Measurements from ENCODE around the gene PRCC.
"Not testable (repeated sequence)": the region's sequence is repeated elsewhere in the genome, so short reads cannot be mapped to it uniquely, and the experiment has no call there.

PRCC gene

DNA sequence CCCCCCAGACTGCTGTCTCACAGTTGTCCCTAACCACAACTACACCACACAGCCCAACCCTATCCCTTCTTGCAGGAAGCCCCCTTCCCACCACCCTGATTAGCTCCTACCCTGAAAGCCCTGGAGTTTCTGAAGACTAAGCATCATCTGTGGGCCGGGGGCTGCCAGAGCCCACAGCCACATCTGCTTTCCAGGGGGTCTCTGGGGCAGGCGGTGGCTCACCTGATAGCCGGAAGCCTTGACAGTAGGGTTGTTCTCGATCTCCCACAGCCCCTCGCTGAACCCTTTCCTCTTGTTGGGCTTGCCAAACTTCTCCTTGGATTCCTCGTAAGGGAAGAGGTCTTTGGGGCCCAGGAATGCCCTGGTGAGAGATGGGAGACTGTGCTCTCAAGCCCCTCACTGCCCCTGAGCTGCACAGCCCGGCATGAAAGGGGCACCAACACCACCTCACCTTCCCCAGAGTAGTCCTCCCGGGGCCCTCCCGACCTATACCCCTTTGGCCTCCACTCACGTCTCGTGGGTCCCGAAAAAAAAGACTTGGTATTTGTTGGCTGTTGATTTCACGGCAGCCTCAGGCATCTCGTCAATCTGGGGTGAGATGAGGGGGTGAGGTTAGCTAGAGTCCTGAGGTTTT, 22.4 kb upstream of the PRCC start:
- no peak for FAIRE-seq

GRCh38 chr1:156745881-156746280, 21.5 kb upstream of the PRCC start:
- no peak for FAIRE-seq

- no peak for FAIRE-seq
Observed at GRCh38 chr1:156746406-156746727, 21.0 kb upstream of the PRCC start.

- no peak for FAIRE-seq
Observed at GRCh38 chr1:156746728-156747631, 20.4 kb upstream of the PRCC start.

DNA sequence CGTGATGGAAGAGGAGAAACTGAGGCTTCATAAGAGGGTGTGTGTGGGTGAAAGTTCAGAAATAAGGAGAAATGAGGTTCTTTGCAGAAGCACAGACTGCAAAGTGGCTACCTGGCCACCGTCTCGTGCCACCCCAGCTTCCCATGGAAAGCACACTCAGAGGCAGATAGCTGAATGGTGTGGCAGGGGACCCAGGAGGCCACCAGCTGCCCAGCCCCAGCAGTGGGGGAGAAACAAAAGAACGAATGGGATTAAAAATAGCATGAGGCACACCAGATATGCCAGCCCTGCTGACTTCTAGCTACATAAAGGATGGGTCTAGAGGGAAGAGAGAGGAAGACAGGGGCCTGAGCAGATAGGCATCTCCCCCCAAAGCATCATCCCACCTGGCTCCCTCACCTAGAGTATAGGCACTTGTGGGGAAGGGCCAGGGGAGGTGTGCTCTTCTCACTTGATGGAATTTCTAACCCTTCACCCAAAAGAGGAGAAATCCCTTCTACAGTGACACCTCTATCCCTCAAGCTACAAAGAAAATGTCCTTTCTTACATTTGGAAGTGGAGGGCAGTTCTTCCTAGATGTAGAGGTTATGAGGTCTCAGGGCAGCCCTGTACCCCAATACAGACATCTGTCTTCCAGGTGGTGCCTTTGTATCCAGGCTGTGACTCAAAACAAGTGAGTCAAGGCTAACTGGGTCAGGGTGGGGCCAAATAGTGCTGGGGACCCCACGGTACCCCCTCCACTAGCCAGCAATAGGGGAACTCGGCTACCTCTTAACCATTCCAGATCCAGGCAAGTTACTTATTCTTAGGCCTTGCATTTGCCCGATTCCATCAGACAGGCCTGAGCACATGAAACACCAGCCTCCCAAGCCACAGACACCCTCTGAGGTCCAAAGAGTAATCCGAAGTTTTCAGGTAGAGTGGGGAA, 19.3 kb upstream of the PRCC start:
- FAIRE-seq = no peak

- peak; percentile 37 for FAIRE-seq
Observed at GRCh38 chr1:156748670-156749418, 18.5 kb upstream of the PRCC start.

DNA sequence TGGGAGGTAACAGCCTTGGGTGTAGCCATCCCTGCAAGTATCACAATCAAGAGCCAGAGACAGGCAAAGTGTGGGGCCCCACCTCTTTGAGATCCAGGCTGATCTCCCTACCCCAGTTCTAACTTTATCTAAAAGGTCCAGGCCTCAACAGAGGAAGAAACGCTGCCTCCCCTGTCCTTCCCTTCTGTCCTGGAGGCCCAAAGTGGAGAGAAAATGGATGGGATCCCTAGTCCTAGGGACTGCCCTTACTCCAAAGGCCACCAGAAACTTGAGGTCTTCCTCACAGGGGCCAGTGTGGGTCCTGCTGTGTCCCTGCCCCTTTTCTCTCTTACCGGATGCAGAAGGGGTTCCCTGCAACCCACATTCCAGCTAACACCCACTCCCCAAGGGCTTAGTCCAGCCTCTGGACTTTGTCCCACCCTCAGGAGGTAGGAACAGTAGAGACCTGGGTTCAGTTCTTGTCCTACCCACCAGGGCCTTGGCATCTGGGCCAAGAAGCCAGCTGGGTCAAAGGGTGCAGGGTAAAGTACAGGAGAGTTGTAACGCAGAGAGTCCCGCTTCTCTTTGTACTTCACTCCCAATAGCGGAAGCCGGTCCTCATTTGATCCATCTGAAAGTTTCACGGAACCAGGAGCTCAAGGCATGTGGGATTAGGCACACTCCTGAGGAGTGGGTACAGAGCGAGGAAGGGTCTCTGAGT, 17.8 kb upstream of the PRCC start:
- FAIRE-seq = no peak

DNA sequence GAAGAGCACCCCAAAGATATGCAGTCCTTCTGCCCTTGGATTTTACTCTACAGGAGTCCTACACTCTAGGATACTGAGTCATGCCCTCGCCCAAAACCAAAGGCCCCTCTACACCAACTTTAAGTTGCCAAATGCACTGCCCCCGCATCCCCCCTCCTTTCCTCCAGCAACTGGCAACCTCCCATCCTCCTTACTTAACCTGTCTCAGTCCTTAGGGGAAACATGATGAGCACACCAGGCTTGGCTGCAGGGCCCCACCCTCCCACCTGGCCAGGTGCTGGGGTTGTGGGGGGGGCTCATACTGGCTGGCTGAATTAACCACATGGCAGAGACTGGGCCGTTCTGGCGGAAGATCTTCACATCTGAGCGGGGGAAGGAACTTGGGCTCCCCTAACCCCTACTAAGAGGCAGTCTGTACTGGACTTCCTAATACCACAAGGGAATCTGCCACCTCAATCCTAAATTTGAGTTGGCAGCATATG, 17.1 kb upstream of the PRCC start:
- no peak for FAIRE-seq

DNA sequence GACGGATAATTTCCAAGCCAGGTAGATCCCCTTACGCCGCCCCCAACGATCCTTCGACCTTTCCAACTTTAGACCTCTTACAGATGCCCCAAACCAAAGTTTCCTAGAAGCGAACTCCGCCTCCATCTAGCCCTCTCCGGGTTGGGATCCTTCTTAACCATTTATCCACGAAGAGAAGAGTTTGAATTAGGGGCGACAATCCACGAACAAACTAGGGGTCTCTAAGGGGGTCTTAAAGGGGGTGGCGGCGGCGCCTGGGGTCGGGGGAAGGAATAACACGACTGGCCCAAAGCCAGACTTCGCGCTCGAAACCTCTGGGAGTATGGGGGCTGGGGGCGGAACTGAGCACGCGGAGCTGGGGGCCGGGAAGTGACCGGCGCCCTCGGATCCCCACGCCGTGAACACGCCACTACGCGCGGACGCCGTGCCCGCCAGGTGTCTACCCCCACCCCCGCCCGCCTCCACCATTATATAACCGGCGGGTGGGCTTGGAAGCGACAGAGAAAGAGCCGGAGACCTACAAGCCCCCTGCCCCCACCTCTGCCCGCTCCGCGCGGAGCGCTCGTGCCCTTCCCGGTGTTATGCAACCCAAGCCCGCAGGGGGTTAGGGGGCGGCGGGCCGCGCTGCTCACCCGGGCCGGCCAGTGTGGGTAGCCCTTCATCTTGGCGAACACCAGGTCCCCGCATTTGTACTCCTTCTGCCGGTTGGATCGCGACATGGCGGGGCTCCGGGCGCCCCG, 16.5 kb upstream of the PRCC start:
- no peak for FAIRE-seq

- FAIRE-seq = no peak
Observed at GRCh38 chr1:156751451-156751756, 15.9 kb upstream of the PRCC start, which contains the start of gene HDGF. Gene HDGF, minus strand, starts transcription at chr1:156751675. Its CDS starts 246 bp downstream, at chr1:156751429.

DNA sequence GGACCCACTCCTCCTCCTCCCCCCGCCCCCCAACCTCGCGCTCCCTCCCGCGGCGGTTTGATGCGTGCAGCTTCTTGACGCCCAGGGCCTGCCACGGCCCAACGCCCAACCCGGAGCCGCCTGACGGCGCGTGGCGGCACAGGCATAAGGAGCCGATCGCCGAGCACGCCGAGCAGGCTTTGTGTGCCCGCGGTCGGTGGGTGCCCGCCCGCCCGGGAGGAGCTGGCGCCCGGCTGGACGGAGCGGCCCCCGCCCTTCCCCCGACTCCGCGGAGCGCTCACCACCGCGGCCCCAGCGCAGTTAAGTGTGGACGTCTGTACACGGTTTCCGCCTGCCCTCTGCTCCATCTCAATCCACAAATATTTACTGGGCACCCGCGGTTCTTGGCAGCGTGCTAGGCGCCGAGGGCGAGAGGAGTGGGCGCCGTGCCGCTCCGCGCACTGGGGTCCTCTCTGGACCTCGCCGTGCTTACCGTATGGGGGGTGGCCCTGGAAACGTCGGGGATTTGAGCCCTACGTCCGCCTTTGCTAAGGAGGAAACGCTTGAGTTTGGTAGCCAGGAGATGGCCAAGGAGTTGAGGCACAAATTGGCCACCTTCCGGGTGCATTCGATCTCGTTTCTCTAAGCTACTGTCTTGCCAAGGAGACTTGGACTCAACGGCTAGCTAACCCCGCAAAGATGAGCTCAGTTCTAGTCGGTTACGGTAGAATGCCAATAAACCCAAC, 15.4 kb upstream of the PRCC start:
- no peak for FAIRE-seq

- no peak for FAIRE-seq
Observed at GRCh38 chr1:156752843-156753482, 14.4 kb upstream of the PRCC start.

GRCh38 chr1:156754219-156754618, 13.1 kb upstream of the PRCC start:
- FAIRE-seq = no peak

DNA sequence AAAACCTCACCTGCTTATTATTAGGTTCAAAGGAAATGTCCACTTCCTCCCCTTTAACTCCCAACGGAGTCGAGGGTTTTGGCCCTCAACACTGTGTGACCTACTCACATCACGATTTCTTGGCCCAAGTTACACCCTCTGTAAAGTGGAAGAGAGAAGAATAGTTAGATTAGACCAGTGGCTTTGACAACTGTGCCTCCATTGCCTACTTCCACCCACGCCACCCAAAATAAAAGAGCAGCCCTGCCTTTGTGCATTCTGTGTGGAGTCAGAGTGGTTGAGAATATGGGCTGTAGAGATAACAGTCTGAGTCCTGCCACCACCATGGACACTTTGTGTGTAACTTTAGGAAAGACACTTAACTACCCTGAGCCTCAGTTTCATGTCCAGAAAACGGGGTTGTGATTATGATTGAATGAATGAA, 11.8 kb upstream of the PRCC start:
- FAIRE-seq = no peak

- FAIRE-seq = no peak
Observed at GRCh38 chr1:156756355-156756754, 11.0 kb upstream of the PRCC start.

- not testable (repeated sequence) for FAIRE-seq
Observed at GRCh38 chr1:156757572-156758253, 9.6 kb upstream of the PRCC start.

- FAIRE-seq = no peak
Observed at GRCh38 chr1:156760092-156760795, 7.1 kb upstream of the PRCC start.

DNA sequence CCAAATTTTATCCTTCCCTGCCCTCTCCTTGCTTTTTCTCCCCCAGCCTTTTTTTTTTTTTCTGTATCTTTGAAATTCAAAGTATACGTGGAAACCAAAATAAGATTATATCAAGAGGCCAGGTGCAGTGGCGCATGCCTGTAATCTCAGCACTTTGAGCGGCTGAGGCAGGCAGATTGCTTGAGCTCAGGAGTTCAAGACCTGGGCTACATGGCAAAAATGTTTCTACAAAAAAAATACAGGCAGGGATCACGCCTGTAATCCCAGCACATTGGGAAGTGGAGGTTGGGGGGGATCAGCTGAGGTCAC, 6.6 kb upstream of the PRCC start:
- no peak for FAIRE-seq

DNA sequence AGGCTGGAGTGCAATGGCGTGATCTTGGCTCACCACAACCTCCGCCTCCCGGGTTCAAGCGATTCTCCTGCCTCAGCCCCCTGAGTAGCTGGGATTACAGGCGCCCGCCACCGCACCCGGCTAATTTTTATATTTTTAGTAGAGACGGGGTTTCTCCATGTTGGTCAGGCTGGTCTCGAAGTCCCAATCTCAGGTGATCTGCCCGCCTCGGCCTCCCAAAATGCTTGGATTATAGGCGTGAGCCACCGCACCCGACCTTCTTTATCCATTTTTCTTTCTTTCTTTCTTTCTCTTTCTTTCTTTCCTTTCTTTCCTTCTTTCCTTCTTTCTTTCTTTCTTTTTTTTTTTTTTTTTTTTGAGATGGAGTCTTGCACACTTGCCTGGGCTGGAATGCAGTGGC, 2.2 kb upstream of the PRCC start:
- not testable (repeated sequence) for FAIRE-seq

All from G401.6 (cell line).